ENCODE results near the gene KCTD14. TPM values are rescaled to one million over a fixed set of nuclear protein-coding genes. Genes with fewer than 3 reads are reported as not detected.

Gene KCTD14, protein sequence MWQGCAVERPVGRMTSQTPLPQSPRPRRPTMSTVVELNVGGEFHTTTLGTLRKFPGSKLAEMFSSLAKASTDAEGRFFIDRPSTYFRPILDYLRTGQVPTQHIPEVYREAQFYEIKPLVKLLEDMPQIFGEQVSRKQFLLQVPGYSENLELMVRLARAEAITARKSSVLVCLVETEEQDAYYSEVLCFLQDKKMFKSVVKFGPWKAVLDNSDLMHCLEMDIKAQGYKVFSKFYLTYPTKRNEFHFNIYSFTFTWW
- total RNA-seq: 1.9 and 6.0 TPM in 2 replicates

DNA sequence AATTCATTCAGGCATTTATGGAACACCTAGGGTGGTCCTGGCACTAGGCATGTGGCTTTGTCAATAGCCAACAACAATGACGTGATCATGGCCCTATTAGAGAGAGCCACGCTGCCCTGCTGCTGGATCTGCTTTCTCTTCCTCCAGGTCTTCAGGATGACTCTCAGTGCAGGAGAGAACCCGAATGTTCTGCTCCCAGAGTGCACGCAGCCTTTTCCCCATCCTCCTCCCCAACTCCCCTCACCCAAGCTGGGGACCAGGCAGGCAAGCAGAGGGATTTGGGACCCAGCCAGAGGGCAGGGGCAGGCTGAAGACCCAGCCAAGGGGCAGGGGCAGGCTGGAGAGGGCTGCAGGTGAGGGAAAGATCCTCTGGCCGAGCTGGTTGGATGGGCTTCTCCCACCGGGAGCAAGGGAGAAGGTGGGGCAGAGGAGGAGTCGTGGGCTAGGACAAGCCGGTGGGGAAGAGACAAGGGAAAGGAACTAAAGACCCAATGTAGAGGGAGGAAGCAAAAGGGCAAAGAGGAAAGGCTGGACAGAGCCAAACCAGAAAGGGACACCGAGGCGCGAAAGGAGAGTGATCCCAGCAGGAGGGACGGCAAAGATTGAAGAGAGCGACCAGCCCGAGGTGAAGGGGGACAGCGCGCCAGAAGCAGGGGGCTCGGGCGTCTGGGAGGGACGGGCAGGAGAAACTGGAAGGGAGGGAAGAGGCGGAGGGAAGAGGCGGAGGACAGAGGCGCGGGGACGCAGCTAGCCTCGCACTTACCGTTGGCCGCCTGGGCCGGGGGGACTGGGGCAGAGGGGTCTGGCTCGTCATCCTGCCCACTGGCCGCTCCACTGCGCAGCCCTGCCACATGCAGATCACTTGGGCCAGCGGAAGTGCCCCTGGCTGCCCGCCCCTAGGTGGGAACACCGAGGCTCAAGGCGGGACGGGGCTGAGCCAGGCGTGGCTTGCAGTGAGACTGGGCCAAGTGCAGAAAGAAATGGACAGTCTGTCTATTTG is at the start of gene KCTD14:
Gene KCTD14 (minus strand): TSS at position 880 of the 1,000 bp plus-strand sequence. CDS start 27 bp downstream, at position 853.

DNA sequence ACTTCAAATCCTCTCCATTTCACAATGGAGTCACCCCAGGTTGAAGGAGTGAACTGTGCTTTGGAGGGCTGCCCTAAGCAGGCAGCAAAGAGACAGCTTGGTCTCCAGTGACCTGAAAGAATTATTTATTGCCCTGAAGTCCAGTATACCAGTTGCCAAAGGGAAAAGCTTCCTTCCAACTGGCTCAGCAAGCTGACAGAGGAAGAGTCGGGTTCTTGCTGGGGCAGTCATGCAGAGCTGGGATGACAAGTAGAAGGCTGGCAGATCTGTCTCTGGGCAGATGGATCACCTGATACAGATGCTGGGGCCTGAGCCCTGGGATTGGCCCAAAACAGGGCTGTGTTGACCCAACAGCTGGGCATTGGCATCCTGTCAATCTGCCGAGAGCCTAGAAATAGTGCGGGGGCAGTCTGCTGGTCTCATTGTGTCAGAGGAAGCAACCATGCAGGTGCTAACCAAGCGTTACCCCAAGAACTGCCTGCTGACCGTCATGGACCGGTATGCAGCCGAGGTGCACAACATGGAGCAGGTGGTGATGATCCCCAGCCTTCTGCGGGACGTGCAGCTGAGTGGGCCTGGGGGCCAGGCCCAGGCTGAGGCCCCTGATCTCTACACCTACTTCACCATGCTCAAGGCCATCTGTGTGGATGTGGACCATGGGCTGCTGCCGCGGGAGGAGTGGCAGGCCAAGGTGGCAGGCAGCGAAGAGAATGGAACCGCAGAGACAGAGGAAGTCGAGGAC is 40.5 kb upstream of the KCTD14 start, which contains the start of gene THRSP:
Gene THRSP (plus strand): TSS at position 422 of the 742 bp plus-strand sequence. CDS start 21 bp downstream, at position 443.

DNA sequence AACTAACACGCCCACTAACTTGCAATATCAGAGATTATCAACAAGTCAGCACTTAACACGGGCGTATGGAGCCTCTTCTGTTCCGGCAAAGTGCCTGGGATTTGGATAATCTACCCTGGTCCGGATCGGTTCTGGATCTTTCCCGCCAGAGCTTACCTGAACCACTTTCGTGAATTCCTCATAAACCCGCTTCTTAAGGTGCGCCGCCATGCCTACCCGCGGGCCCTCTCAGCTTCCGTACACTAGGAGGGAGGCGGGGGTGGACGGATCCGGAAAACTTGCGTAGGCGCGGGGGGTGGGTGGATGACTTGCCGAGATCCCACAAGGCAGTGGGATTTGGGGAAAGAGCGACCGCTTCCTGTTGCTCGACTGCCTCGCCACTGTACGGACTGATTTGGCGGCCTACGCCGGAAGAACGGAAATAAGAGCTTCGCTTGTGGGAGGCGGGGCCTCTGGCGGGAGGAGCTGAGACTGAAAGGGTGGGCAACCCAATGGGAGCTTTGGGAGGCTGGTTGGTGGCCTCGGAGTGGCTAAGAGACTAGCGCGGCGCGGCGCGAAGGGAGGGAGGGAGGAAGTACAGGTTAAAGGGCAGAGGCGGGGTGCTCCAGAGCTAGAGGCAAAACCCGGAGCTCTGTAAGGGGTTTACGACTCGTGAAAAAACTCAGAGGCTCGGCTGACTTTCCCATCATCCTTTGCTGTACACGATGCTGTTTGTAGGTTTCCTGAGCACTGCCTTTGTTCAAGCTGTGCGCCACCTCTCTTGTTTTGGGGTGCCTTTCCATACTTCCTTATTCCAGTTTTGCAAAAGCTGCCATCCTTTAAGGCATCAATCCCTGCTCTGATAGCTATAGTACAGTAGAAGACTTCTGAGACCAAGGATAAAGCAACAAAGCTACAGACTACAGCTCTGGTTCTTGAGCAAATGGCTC is 28.4 kb downstream of the KCTD14 start, which contains the start of gene INTS4:
Gene INTS4 (minus strand): TSS at position 235 of the 929 bp plus-strand sequence. CDS start 25 bp downstream, at position 210.

Other genes starting within 250 kb of the KCTD14 start
- 20.2 and 40.5 TPM in 2 replicates for gene RSF1, start 202.6 kb downstream of the KCTD14 start, total RNA-seq
- gene AAMDC, start 202.1 kb downstream of the KCTD14 start, total RNA-seq: 0.43 and 10.4 TPM in 2 replicates
- gene INTS4, start 28.6 kb downstream of the KCTD14 start, total RNA-seq: 22.2 and 28.6 TPM in 2 replicates
- not detected in 2 replicates for gene THRSP, start 40.6 kb upstream of the KCTD14 start, total RNA-seq
- 63.9 and 85.1 TPM in 2 replicates for gene NDUFC2, start 56.6 kb upstream of the KCTD14 start, total RNA-seq
- 15.2 and 18.5 TPM in 2 replicates for gene ALG8, start 116.3 kb upstream of the KCTD14 start, total RNA-seq
- 7.5 and 11.1 TPM in 2 replicates for gene KCTD21, start 165.3 kb upstream of the KCTD14 start, total RNA-seq
- gene USP35, start 165.6 kb upstream of the KCTD14 start, total RNA-seq: 3.4 and 7.5 TPM in 2 replicates